Colonic mucosa (tissue), 4 donors: ENCODE measurements around the gene ABCF3. TPM values are rescaled to one million over a fixed set of nuclear protein-coding genes. Genes with fewer than 3 reads are reported as not detected.
"Not testable (repeated sequence)": the region's sequence is repeated elsewhere in the genome, so short reads cannot be mapped to it uniquely, and the experiment has no call there.

Experiments used
- DNase-seq: peaks from one replicate; pipeline ENCODE4 v3.0.0-alpha.2; 2020
- H3K27ac ChIP-seq: fragments of 200-600 bp; one replicate; pipeline ENCODE4 v1.8.0; 2021
- H3K27me3 ChIP-seq: fragments of 200-600 bp; one replicate; pipeline ENCODE4 v1.8.0; 2021
- H3K36me3 ChIP-seq: fragments of 200-600 bp; one replicate; pipeline ENCODE4 v1.8.0; 2021
- H3K4me1 ChIP-seq: fragments of 200-600 bp; one replicate; pipeline ENCODE4 v1.8.0; 2021; ENCODE audit warnings: mild to moderate bottlenecking
- H3K4me3 ChIP-seq: fragments of 200-600 bp; one replicate; pipeline ENCODE4 v1.8.0; 2021
- H3K9ac ChIP-seq, 2 donors: one replicate each; pipeline ENCODE4 v1.7.0; 2013; ENCODE audit warnings: control low read depth in 2 of 2, low read depth in 2 of 2, low read length in 2 of 2
- H3K9me3 ChIP-seq: fragments of 200-600 bp; one replicate; pipeline ENCODE4 v1.8.0; 2021
- intact Hi-C: fragments of 100-400 bp; cut with DNase I; formaldehyde crosslinking; loops from one replicate; pipeline ENCODE4 v1.14.1; 2022
- total RNA-seq, 2 donors: library from RNA; stranded (reverse); fragmentation: NEBNext Ultra II Directional in 1 of 2; extraction: Animal tissue kit (Norgen Biotek cat#: 25700) in 1 of 2; gene quantifications; one replicate each; pipeline ENCODE4 v1.2.1, GENCODE V29; 2021
- TF ChIP-seq, protein P1 (sequence below): fragments of 200-600 bp; IDR thresholded peaks from one replicate; pipeline ENCODE4 v1.8.0; 2022; ENCODE audit warnings: antibody characterized with exemption, mild to moderate bottlenecking
- donor health status: healthy.
- donor health status: DM: no; HTN: no; CAD: no.
- donor health status: DM: no; HTN: no; CAD: no.

Gene ABCF3
- total RNA-seq, 2 donors from 2014 or later: 54.6 to 82.4 TPM

DNA sequence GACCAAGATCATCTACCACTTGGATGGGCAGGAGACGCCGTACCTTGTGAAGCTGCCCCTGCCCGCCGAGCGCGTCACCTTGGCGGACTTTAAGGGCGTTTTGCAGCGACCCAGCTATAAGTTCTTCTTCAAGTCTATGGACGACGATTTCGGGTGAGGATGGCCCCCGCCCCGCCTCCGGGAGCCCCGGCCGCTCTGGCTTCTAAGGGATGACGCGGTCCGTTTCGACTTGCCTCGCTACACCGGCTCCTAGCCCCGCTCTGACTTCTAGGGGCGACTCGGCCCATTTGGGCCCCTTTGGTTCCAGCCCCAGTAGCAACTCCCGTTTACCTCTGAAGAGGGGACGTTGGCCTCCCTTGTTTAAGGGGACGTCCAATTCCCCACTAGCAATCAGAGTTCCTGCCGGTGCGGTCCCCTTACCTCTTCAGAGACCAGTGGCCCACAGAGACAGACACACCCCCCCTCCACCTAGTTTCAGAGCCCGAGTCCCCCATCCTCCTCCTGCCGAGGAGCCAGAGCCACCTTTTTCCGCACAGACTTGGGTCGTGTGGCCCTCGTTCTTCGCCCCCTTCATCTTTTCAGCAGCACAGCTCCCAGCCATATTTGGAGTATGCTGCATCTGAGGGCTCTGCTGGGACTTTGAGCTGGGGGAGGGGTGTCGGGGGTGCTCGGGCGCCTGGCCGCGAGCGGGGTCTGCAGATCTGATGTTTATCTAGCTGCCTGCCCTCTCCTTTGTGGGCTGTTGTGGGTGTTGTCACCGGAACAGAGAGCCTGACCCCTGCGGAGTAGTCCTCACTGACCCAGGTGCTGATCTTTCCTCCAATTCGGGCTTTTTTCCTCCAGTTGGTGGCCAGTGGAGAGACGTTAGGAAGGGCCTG lies 30.1 kb upstream of the ABCF3 start:
- peak overlapping the region; percentile 88 for H3K27ac ChIP-seq
- no peaks in the 10 kb centered on the region for H3K27me3 ChIP-seq
- peak overlapping the region; percentile 88 for H3K4me3 ChIP-seq
- TF ChIP-seq, protein P1, sequence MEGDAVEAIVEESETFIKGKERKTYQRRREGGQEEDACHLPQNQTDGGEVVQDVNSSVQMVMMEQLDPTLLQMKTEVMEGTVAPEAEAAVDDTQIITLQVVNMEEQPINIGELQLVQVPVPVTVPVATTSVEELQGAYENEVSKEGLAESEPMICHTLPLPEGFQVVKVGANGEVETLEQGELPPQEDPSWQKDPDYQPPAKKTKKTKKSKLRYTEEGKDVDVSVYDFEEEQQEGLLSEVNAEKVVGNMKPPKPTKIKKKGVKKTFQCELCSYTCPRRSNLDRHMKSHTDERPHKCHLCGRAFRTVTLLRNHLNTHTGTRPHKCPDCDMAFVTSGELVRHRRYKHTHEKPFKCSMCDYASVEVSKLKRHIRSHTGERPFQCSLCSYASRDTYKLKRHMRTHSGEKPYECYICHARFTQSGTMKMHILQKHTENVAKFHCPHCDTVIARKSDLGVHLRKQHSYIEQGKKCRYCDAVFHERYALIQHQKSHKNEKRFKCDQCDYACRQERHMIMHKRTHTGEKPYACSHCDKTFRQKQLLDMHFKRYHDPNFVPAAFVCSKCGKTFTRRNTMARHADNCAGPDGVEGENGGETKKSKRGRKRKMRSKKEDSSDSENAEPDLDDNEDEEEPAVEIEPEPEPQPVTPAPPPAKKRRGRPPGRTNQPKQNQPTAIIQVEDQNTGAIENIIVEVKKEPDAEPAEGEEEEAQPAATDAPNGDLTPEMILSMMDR: no peak
- DNase-seq: peak; percentile 50
- no peaks in the 10 kb centered on the region for H3K36me3 ChIP-seq
- intact Hi-C loops: loop anchor here (10.0 kb wide), 1 partner anchor 261 kb away; no protein-coding TSS in a partner anchor
- H3K4me1 ChIP-seq: peaks cover 9% of the 10 kb centered on the region
- H3K9ac ChIP-seq: peak overlapping the region; percentile 90
- H3K9me3 ChIP-seq: no peaks in the 10 kb centered on the region

DNA sequence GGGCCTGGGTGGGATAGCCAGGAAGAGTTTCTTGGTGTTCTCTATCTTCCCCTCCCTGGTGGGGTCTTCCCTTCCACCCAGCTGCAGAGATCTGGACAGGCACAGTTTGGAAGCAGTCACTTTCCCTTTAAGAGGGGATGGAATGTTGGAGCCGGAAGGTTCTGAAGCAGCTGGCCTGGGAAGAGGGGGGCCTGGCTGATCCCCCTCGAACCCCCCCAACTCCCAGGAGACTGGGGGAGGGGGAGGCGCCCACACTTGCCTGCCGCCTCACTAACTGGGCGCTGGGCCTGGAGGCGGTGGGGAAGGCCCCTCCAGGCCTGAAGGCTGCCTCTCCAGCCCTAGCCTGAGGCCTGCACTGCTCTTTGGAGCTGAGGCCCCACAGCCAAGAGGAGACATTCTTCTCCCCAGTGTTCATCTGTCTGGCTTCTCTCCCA lies 29.5 kb upstream of the ABCF3 start:
- Histone ChIP-seq H3K4me3 (peak overlapping the region; percentile 88), H3K36me3 (no peaks in the 10 kb centered on the region), H3K27ac (peak overlapping the region; percentile 88), H3K27me3 (no peaks in the 10 kb centered on the region), H3K9ac (peak overlapping the region; percentile 60 to 90), H3K9me3 (no peaks in the 10 kb centered on the region), H3K4me1 (peaks cover 9% of the 10 kb centered on the region)
- peak; percentile 42 for DNase-seq
- TF ChIP-seq, protein P1: no peak
- intact Hi-C loops: loop anchor here (10.0 kb wide), 1 partner anchor 262 kb away; no protein-coding TSS in a partner anchor

DNA sequence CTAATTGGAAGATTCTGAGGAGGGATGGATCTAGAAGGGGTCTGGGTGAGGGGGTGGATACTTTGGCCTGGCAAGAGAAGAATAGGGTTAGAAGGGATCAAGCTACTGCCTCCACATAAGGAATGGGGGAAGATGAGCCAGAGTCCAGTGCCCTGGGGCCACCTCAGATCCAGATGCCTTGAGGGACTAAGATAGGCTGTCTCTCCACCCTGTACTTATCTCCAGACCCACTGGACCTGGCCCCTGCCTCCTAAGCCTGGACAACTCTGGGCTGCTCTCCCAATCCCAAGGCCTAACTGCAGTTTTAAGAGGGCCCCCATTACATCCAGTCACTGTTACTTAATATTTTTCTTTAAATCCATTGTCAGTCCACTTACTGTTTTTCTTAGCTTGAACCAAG lies 28.8 kb upstream of the ABCF3 start:
- Histone ChIP-seq H3K27me3 (no peaks in the 10 kb centered on the region), H3K36me3 (no peaks in the 10 kb centered on the region), H3K4me3 (peak overlapping the region; percentile 88), H3K27ac (peak overlapping the region; percentile 88), H3K4me1 (peaks cover 9% of the 10 kb centered on the region), H3K9me3 (no peaks in the 10 kb centered on the region), H3K9ac (peak overlapping the region; percentile 60 to 90)
- TF ChIP-seq, protein P1: no peak
- intact Hi-C loops: loop anchor here (10.0 kb wide), 1 partner anchor 262 kb away; no protein-coding TSS in a partner anchor
- DNase-seq: no peak

DNA sequence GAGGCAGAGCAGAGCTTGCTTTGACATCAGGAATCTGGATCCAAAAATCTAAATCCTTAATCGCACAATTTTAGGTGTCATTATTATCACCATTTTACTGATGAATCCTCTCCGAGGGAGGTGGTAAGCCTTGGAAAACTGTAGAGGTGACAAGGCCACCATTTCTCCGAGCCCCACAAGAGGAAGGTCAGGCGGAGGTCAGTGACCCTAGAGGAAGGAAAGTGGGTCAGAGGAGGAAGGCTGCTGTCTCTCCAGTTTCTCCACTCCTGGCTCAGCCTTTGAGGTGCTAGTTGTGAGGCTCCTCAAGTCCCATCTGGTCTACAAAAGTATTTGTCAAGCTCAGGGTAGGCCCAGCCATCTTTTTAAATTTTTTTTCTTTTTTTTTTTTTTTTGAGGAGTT lies 27.6 kb upstream of the ABCF3 start:
- H3K9me3 ChIP-seq: no peaks in the 10 kb centered on the region
- no peak for DNase-seq
- H3K36me3 ChIP-seq: no peaks in the 10 kb centered on the region
- TF ChIP-seq, protein P1: no peak
- H3K9ac ChIP-seq: no peak overlapping the region
- H3K4me1 ChIP-seq: peaks cover 9% of the 10 kb centered on the region
- H3K27ac ChIP-seq: no peak overlapping the region
- H3K4me3 ChIP-seq: no peak overlapping the region
- H3K27me3 ChIP-seq: no peaks in the 10 kb centered on the region
- intact Hi-C loops: loop anchor here (10.0 kb wide), 1 partner anchor 264 kb away; no protein-coding TSS in a partner anchor

DNA sequence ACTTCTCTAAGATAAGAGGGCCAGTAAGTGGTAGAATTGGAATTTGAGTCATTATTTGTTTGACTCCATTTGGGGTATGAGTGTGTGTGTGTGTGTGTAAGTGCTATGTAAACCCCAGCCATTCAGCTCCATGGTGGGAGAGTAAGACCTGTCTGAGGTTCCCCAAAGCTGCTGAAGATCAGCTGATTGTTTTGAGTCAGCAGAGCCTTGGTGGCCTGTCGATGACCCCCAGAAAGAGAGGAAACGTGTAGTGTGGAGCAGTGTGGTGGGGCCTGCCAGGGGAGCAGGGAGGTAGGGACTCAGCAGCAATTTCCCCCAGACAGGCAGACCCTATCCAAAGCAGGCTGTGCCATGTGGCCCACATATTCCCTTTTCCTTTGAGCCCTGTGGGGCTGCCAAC lies 25.5 kb upstream of the ABCF3 start:
- Histone ChIP-seq H3K27ac (no peak overlapping the region), H3K4me3 (no peak overlapping the region), H3K9ac (no peak overlapping the region), H3K4me1 (peaks cover 9% of the 10 kb centered on the region), H3K27me3 (no peaks in the 10 kb centered on the region), H3K36me3 (peaks cover 5% of the 10 kb centered on the region), H3K9me3 (no peaks in the 10 kb centered on the region)
- TF ChIP-seq, protein P1: no peak
- no peak for DNase-seq
- intact Hi-C loops: no loop called here

DNA sequence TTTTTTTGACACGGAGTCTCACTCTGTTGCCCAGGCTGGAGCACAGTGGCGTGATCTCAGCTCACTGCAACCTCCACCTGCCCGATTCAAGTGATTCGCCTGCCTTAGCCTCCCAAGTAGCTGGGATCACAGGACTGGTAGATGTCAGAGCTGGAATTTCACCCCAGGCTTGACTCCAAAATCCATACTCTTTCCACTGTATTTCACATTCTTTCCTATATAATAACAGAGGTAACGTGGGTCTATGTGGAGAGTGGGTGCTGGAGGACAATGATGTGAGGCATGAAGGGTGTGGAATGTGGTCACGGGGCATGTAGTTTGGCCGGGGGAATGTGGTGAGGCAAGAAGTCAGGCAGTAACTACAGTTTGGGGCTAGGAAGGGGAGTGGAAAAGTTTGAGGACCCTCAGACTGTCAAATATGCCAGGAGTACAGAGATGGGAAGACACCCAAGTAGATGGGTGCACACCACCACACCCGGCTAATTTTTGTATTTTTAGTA lies 23.4 kb upstream of the ABCF3 start:
- intact Hi-C loops, DNase-seq, H3K4me1 ChIP-seq, H3K4me3 ChIP-seq, H3K9me3 ChIP-seq, H3K27ac ChIP-seq, H3K27me3 ChIP-seq, H3K9ac ChIP-seq: not testable (repeated sequence)
- H3K36me3 ChIP-seq: peaks cover 23% of the 10 kb centered on the region
